HG02610 (cell line): ENCODE results near the gene METTL23.
"Not testable (repeated sequence)": the region's sequence is repeated elsewhere in the genome, so short reads cannot be mapped to it uniquely, and the experiment has no call there.

ENCODE experiments used
- ATAC-seq: cut with Tn5 transposase; IDR thresholded peaks from one replicate; pipeline ENCODE4 v1.9.1; 2021; ENCODE audit warnings: mild to moderate bottlenecking, moderate library complexity; ENCODE audit not compliant: unreplicated experiment

The METTL23 gene

GRCh38 chr17:76710863-76711611 is 15.6 kb upstream of the METTL23 start, which contains the start of gene MXRA7:
Gene MXRA7, minus strand, starts transcription at chr17:76710965. Its CDS starts 19 bp downstream, at chr17:76710946.
- ATAC-seq, result peak; percentile 48

GRCh38 chr17:76712321-76712720 is 14.3 kb upstream of the METTL23 start:
- ATAC-seq, result not testable (repeated sequence)

DNA sequence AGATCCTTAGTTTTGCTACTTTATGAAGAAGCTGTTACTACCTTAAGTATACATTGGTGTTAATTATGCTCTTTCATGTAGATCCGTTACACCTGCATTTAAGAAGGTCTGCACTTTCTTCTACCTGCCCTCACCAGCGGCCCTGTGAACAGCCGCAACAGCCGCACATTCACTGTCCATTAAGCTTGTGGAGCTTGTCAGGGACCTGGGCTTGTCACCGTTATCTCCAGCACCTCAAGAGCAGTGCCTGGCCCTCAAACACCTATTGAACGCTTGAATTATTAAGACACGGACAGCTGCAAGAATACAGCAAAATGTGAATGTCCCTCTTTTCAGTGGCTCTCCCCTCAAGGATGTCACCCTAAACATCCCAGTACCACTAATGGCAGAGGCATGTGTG is 12.9 kb upstream of the METTL23 start:
- ATAC-seq, result no peak

- no peak for ATAC-seq
Observed at GRCh38 chr17:76714336-76714735, 12.3 kb upstream of the METTL23 start.

DNA sequence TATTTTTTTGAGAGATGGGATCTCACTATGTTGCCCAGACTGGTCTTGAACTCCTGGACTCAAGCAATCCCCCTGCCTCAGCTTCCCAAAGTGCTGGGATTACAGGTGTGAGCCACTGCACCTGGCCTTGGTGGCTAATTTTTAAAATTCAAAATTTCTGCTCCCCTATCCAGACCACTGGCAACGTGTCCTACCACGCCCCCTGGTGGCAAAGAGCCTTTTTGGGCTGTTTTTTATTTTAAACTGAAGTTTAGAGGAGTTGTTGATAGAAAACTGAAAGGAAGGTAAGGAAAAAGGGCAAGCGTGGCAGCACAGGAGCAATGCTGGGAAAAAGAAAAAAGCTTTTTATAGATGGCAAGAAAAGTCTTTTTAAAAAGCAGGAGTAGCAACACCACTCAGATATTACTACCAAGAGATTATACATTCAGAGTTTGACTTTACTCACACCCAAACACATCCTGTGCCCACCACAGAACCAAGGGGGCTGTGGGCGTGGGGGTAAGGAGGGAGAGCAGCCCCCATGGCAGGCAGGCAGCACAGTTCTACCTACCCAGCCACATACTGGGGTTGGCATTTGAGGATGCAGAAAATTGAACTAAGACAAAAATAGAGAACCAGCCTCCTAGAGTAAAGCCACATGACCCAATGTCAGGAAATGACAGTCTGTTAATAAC is 11.7 kb upstream of the METTL23 start:
- ATAC-seq, result no peak

GRCh38 chr17:76715496-76715830 is 11.2 kb upstream of the METTL23 start:
- no peak for ATAC-seq

DNA sequence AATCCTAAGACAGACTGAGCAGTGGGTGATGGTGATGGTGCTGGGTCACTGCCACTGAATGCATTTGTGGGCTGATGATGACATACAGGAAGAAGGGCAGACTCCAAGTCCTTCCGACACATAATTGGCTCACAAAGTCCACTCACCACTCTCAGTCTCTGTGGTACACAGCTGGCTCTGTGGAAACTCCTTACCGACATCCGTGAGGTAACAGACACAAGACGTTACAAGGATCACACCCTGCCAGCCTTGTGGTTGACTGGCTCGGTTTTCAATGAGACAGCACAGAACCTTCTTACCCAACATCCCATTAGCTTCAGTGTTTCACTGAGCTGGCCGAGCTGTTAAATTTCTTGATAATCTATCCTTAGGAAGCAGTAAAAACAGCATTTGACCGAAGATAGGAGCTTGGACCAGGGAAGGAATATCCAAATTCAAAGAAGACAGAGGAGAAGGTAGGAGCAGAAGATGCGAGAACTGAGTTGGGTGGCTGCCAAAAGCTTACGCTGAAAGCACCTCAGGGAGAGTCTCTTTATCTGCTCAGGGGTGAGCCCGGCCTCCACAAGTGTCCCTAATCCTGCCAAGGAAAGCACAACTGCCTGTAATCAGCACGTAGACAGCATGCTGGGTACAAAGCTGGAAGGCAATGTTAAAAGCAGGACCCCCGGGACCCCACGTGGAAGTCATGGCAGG is 10.3 kb upstream of the METTL23 start:
- ATAC-seq, result no peak

- no peak for ATAC-seq
Observed at GRCh38 chr17:76716839-76717215, 9.8 kb upstream of the METTL23 start.

GRCh38 chr17:76718516-76718915 is 8.1 kb upstream of the METTL23 start:
- no peak for ATAC-seq

GRCh38 chr17:76720211-76720610 is 6.4 kb upstream of the METTL23 start:
- no peak for ATAC-seq

DNA sequence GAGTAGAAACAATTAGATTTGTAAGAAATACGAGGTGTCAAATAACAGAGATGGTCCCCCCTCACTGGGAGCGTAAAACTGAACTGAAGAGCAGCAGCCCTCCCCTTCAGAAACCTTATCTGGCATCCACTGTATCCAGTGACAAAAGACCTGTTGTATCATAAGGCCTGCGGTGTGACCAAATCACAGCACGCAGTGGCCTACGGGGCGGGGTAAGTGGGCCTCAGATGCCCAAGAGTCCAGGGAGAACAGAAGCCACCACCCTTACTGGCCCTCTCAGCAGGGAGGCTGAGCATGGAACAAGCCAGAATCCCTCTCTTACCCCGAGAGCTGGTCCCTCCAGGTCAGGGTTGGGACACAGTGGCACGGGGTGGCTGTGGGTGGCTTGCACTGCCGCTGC is 5.7 kb upstream of the METTL23 start:
- ATAC-seq, result no peak

DNA sequence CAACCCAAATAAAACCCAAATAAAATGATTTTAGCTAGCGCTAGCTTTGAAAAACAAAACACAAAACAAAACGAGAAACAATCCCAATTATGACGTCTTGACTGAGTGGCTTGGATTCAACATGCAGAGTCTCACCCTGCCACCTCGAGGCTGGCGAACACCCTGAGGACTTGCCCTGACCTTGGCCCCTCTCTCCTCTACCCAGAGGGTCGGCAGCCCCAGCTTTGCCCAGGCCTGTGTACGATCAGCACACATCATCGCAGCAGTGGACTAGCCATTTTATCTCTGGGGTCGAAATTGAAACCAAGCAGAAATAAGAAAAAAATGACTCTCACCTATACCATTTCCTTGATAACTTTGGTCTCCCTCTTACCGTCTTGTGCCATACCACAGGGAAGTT is 5.2 kb upstream of the METTL23 start:
- ATAC-seq, result no peak

GRCh38 chr17:76722279-76722678 is 4.4 kb upstream of the METTL23 start:
- no peak for ATAC-seq

- not testable (repeated sequence) for ATAC-seq
Observed at GRCh38 chr17:76722977-76723376, 3.7 kb upstream of the METTL23 start.

GRCh38 chr17:76723812-76724211 is 2.8 kb upstream of the METTL23 start:
- ATAC-seq, result no peak

GRCh38 chr17:76725580-76726230 is 934 bp upstream of the METTL23 start:
- ATAC-seq, result peak; percentile 21

DNA sequence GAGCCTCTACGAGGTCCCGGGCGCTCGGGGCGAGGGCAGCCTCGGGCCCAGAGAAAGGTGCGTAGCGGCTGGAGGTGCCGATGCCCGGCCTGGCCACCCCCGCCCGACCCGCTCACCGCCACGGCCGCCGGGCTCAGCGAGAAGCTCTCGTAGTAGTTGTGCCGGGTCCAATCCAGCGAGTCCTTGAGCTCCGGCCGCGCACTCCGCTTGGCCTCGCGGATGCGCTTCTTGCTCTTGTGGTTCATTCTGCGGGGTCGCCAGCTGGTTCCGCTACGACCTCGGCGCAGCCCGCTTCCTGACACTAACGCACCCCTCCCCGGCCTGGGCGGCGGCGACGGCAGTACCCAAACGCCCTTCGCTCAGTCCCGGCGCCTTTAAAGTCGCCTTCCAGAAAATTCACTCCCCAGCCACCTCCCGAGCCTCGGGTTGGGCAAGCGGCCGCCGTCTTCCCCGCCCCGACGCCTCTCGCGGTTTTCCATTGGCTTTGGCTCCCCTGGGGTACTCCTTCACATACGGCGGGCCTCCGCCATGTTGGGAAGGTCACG is 336 bp upstream of the METTL23 start, which contains the start of gene JMJD6:
Gene JMJD6 (minus strand): TSS at position 376 of the 545 bp plus-strand sequence. CDS start 131 bp downstream, at position 245.
- ATAC-seq, result peak; percentile 58

DNA sequence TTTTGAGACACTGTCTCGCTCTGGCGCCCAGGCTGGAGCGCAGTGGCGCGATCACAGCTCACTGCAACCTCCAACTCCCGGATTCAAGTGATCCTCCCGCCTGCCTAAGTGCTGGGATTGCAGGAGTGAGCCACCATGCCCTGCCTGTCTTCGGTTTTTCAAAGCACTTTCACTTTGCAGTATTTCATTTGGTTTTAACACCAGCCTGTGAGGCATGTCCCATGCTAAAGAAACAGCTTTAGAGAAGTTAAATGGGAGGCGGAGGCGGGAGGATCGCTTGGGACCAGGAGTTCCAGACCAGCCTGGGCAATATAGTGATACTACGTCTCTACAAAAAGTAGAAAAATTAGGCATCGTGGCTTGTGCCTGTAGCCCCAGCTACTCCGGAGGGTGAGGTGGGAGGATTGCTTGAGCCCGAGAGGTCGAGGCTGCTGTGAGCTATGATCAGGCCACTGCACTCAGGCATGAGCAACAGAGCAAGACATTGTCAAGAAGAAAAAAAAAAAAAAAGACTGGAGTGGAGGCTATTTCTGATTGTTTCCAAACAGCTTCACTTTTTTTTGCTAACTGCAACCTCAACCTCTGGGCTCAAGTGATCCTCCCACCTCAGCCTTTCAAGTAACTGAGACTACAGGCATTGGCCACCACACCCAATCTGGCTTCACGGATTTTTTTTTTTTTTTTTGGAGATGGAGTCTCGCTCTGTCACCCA is 1.3 kb downstream of the METTL23 start:
- no peak for ATAC-seq

GRCh38 chr17:76731800-76732733 is 5.4 kb downstream of the METTL23 start:
- not testable (repeated sequence) for ATAC-seq
